HG02938 (cell line): ENCODE measurements around the gene DIDO1.

ENCODE experiments used
- ATAC-seq: cut with Tn5 transposase; IDR thresholded peaks from one replicate; pipeline ENCODE4 v1.9.1; 2021; ENCODE audit warnings: mild to moderate bottlenecking, moderate library complexity; ENCODE audit not compliant: unreplicated experiment

Gene DIDO1

DNA sequence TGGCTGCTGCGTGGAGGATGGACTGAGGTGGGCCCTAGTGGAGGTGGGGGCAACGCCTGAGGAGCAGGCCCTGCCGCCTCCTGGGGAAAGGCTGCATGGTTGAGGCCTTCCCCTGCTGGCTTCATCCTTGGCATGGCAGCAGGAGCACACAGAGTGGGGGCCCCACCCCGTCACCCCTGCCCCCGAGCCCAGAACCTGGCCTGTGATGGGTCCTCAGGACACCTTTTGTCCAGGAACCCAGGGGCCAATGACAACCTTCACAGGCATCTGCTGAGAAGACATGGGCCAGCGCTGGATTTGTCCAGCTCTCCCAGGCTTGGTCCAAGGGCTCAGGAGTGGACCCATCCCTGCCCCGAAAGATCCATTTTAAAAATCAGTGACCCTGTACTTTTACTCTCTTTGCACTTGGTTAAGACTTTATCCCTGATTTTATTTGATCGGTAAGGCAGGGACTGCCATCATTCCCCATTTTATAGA, 25.6 kb upstream of the DIDO1 start:
- no peak for ATAC-seq

DNA sequence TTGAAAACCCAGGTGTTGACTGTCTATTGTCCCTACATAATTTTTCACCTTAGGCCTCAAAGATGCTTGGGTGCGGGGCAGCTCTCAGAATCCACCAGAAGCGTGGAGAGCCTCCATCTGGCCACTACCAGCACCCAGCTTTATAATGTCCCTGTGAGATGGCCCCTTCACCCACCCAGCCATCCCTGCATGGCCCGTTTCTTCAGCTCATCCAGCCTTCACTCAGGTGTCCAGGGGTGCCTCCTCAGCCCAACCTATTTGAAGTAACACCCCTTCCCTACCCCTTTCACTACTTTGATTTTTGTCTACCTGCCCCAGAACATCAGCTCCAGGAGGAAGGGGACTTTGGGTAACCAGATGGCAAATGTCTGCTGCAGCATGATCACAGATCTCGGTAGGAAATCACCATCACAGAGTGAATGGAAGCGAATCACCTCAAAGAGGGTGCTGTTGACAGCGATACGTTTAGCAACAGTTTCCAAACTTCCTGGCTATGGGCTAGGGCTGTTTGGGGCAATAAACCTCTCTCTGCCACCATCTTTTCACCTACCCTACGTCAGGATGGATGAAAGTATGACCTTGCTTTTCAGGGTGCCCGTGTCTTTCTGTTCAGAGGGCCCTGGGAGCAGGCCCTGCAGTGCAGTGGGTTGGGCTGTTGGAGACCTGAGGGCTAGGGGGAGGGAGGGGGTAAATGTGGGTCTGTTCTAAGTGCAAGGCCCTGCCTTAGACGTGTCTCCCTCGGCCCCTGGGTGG, 25.0 kb upstream of the DIDO1 start:
- no peak for ATAC-seq

DNA sequence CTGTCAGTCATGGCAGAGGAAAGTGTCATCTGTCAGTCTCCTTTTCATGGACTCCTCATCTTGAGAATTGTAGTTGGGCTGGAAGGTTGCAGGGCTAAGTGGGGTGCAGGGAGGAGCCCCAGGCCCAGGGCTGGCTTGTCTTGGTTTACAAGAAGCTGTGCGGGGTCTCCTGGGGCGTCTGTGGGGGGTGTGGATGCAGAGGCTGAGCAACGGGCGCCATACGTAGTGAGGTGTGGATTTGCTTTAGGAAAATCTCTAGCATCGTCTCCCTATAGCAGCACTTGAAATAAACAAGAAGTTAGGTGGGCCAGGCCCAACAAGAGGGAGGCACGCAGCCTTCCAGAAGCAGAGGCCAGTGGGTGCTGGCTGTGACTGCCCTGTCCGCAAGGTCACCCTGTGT, 24.4 kb upstream of the DIDO1 start:
- no peak for ATAC-seq

DNA sequence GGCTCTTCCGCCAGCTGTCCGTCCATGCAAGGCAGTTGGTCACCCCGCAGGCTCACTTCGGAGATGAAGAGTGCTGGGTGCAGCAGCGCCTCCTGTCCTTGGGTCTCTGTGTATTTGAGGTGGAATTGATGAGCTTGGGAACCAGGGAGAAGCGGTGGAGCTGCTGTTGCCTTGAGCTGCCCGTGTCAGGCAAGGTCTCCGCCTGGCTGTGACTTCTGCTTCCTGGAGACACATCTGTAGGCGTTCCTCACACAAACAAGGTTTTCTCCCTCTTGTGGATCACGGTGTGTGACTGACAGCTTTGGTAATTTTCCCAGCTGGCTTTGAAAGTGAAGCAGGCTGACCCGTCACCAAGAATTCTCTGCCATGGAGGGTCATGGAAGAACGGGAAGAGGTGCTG, 23.7 kb upstream of the DIDO1 start:
- ATAC-seq = no peak

DNA sequence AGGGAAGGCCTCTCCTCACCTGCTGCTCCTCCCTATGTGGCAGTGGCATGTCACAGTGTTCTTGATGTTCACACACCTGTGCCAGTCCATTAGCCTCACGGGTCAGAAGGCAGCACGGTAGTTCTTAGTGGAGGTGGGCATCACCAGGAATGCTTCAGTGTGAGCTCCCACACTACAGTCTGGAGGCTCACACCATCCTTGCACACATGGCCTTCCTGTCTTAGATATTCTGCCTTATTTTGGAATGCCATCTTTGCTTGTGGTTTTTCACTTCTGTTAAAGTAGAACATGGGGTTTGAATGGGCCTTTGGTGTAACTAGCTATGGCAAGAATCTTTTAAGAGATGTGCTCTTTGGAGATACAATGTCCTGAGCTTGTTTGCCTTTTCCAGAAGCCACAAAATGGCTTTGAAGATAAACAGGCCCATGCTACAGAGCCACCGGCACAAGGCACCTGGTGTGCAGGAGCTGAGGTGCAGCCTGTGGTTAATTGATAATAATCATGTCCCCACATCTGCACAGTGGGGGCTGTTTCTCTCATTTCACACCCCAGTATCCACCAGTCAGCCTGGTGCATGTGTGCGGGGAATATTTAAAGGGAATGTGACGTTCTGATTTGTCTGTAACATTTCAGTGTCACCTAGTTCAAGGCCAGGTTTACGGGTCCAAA, 23.0 kb upstream of the DIDO1 start:
- no peak for ATAC-seq

DNA sequence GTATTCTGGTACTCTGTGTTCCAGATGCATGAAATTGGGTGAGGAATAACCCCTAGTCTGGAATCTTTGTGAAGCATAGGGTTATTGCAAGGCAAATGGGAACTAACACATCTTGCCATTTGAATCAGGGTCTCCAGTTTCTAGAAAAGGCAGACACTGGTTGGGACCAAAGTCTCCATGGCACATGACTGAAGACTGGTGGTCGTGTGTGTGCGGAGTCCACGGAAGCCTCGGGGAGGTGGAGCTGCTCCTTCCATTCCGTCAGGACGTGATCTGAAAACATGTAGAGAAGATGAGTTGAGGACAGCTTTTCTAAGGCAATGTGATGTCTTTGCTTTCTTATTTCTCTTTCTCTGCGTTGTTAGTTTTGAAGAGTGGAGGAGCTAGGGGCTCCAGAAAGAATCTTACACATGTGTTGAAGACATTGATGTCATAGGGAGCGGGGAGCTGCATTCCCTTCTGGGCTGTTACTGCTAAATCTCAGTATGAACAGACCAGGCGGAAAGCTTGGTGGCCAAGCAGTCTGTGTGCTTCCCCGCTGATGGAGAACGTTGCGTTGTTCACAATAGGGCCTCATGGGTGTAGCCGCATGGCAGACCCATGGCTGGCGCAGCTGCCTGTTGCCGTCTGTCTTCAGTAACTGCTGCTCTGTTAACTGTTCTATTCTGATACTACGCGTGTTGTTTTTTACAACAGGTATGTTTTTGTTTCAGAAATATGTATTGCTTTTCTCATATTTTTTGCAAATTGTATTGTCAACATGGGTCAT, 21.4 kb upstream of the DIDO1 start:
- no peak for ATAC-seq

DNA sequence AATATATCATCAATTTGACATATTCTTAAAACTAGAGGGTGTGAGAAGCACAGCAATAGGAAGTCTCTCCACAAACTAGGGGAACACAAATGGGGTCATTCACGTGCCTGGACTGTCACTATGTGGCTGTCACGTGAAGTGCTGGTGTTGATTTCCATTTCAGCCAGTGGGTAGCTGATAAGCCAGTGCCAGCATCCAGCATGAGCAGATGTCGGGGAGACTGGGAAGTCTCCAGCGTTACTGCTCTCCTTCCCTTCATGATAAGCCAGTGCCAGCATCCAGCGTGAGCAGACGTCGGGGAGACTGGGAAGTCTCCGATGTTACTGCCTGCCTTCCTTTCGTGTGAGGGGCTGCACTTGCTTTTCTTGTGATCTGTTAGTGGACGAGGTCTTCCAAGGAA, 20.6 kb upstream of the DIDO1 start:
- ATAC-seq = no peak

DNA sequence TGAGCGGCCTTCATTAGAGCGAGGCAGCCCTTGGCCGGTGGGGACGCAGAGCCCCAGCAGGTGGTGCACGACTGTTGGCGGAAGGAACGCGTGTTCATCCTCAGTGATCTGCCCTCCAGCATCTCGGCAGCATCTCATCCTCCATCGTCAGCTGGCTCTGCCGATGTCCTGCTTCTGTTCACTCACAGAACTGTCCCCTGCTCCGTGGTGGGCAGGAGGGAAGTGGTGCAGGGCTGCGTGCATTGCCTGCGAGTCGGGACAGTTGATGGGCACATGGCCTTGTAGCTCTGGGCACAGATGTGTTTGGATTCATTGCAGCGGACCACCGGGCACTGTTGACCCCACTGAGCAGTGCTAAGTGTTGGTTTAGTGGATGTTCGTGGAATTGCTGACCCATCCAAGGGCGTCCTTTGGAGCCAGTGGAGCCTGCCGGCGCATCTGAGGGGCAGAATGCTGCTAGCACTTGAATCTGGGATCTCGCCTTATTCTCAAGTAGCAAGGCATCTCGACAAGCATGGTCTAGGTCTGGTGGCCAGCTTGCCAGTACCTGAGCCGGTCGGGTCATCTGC, 19.6 kb upstream of the DIDO1 start:
- no peak for ATAC-seq

DNA sequence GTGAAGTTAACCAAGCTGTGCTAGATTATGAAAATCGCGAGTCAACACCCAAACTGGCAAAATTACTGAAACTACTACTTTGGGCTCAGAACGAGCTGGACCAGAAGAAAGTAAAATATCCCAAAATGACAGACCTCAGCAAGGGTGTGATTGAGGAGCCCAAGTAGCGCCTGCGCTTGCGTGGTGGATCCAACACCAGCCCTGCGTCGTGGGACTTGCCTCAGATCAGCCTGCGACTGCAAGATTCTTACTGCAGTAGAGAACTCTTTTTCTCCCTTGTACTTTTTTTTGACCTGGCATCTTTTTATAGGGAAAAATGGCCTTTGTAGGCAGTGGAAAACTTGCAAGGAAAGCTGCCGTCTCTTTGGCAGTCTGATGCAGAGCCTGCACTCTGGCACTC, 18.4 kb upstream of the DIDO1 start:
- ATAC-seq = no peak

DNA sequence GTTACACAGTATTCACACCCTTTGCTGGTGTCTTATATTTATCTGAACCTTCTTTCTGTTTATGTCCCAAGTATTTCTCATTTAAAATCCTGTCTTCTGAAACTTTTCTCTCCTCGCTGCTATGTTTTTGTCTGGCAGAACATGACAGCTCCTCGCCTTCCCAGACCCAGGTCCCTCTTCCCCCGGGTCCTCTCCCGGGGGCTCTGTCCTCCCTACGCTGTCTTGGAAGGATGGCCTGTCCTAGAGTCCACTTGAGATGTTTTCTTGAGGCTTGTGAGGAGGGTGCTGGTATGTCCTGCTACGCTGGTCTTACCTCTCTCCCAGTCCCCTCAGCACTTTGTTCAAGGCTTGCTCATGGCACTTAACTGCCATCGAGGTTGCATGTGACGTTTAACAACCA, 17.9 kb upstream of the DIDO1 start:
- ATAC-seq = no peak

DNA sequence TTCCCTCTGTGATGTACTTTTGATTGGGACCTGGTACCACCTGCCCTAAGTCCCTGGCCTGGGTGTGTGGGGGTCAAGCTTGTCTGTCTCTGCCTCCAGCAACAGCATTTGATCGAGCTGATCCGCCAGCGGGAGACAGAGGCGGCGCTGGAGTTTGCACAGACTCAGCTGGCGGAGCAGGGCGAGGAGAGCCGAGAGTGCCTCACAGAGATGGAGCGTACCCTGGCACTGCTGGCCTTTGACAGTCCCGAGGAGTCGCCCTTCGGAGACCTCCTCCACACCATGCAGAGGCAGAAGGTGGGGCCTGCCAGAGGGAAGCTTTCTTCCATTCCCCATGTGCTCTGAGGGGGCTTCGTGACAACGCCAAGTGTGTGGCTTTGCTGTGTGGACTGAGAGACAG, 17.1 kb upstream of the DIDO1 start:
- no peak for ATAC-seq

DNA sequence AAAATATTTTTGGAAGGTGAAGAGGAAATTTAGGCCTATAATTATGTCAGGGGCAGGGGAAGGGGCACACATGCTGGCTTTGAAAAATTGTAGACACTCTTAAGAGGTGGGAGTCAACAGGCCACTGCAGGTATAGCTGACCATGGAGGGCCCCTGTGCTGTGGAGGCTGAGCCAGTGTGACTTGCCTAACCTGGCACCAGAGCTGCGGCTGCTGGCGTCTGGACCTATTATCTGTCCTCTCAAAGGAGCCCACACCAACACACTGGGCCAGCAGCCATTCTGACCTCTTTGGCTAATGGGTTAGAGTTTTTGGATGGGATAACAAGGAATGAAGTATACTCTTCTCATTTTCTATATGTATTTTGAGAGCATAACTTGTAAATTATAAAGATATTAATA, 16.2 kb upstream of the DIDO1 start:
- ATAC-seq = no peak

DNA sequence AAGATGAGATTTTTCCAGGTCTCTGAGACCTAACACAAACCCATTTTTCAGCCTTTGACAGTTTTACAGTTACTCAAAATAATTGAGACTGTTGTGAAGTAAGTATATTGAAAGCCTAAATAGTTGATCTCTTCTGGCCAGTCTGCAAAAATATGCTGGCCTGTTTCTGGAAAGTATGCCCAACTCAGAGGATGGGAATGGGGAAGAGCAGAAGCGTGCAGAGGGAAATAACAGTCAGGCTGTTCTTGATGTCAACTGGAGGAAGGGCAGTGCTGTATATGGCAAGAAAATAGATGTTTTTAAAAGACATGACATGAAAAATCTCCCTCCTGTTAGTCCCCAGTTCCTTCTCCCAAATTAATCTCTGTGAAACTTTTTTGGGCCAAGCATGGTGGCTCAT, 15.5 kb upstream of the DIDO1 start:
- ATAC-seq = no peak

DNA sequence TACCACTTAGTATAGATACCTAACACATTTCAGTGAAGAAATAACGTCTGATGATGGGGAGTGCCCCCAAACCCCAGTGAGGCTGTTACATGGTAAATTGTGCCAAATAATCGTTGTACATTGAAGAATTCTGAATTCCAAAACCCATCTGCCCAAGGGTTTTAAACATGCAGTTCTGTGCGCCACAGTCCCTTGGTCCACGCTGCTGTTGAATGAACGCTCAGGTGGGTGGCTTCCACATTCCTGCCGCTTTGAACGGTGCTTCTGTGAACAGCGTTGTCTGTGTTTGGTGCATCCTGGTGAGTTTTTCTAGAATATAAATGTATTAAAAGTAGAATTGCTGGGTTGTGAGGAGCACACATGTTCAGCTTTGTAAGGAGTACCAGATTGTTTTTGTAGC, 14.6 kb upstream of the DIDO1 start:
- ATAC-seq = no peak

DNA sequence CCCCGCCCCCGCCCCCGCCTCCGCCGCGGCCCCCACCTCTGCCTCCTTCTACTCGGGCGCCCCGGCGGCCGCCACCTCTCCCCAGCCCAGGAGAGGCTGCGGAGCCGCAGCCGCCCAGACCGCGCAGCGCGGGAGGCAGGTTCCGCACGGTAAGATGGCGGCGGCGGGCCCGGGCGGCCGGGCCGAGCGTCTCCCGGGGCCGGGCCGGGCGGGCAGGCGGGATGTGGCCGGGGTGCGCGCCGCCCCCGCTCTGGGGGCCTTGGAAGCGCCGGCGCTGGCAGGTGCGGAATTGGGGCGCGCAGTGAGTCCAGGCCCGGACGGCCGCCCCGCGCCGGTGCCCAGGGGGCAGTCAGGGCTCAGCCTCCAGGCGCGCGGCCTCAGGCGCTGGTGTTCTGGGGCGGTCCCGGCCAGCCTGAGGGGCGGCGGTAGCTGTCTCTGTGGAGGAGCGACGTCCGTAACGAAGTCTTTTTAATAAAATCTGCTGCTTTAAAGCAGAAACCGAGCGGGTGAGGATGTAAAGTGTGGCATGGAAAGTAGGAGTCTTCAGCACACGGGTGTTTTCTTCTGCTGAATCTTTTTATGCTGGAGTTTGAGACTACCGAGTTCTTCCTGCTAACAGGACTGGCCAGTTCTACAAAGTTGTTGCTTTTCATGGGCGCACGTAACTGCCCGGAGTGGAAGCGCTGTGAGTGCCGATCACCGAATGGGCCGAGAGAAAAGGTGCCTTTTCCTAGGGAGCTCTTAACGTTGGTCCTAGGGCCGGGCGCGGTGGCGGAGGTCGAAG, 12.0 kb upstream of the DIDO1 start, which contains the start of gene GID8:
Gene GID8, plus strand, starts transcription at position 43 of the 784 bp plus-strand sequence. CDS start 3,356 bp downstream, outside the sequence.
- peak; percentile 32 for ATAC-seq

DNA sequence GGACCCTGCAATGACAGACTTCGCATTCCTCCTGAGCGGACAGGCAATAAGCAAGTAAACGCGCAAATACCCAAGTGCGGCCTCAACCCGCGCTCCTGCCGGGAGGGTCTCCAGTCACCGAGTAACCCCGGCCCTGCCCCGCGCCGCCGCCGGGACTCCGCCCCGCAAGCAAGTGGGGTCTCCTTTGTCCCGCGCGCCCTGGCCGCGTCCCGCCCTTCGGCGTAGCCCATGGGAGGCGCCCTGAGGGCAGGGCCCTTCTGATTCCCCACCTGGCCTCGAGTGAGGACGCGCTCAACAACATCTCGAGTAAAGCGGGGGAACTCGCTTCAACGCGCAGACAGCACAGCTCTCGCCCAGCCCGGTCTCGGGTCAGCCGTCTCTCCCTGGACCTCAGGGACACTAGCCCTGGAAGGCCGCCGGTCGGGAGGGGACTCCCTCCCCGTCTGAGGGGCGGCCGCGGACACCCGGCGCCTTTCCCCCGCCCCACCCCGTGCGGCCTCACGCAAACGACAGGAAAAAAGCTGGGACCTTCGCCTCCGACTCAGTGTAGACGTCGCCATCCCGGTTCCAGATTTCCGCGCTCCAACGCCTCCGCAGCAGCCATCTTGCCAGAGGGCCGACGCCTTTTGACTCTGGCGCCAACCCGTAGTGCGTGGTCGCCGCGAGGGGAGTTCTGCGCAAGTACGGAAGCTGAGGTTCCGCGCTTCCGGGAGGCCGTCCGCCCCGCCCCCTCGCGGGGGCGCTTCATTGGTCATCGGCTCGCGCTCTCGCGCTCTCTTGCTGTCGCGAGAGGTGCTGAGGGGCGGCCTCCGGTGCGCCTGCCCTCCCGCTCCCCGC, 11.2 kb upstream of the DIDO1 start:
- peak; percentile 82 for ATAC-seq

DNA sequence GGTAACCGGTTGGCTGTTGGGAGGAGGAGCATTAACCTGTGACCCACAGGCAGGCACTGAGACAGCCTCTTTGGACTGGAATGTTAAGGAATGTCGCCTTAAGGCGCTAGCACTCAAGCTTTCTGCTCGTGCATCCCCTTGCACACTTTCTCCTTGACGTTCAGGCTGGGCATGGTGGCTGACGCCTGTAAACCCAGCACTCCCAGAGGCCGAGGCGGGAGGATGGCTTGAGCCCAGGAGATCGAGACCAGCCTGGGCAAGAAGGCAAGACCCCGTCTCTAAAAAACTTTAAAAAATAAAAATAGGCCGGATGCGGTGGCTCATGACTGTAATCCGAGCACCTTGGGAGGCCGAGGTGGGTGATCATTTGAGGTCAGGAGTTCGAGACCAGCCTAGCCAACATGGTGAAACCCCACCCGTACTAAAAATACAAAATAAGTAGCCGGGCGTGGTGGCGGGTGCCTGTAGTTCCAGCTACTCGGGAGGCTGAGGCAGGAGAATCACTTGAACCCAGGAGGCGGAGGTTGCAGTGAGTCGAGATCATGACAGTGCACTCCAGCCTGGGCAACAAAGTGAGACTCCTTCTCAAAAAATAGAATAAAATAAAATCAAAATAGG, 9.8 kb upstream of the DIDO1 start:
- no peak for ATAC-seq

DNA sequence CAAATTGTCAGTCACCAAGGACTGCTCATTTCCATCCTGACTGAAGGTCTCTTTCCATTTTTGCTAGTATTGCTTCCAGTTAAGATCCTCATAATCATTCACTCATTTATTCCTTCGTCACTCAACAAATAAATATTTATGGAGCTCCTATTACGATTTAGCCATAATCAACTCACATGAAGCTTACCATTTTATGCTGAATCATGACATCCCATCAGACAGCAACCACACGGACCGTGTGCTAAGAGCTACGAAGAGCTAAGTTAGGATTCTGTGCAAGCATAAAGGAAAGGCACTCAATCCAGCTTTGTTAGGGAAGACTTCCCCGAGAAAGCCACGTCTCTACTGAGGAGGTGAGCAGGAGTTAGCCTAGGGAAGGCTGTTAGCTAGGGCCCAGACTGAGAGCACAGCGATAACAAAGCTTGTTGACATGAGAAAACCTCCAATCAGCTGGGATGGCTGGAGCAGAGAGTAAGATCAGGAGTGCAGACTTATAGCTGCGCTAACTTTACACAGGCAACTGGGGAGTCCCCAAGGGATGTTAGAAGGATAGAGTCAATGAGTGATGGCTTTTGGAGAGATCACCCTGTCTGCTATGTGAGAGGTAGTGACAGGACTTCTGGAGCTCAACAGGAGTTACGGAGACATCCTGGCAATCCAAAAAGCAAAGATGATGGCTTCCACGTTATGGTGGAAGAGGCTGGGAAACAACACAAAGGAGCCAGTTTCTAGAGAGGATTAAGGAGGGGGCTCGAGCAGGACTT, 9.1 kb upstream of the DIDO1 start:
- ATAC-seq = no peak

DNA sequence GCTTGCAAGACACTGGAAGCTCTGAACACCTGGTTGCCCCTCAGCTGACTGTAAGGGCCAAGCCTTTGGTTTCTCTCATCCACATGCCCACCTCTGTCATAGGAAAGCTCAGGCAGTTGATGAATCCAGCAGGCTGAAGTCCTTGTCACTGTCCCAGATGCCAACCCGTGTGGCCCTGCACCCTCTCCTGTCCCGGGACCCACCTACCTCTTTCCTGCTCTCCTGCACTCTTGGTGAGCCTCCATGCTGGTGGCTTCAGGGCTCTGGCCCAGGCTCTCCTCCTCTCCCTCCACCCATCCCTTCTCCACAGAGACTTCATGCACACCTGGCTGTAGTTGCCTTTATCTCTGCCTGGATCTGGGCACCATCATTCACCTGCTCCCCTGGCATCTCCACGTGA, 7.7 kb upstream of the DIDO1 start:
- ATAC-seq = no peak
